Suprapubic skin (tissue), 4 donors: ENCODE data around the gene YKT6.

Experiments used
- CTCF ChIP-seq, 2 donors: fragments of 200-600 bp in 1 of 2; fragments of 450-650 bp in 1 of 2; sonication (generic) in 1 of 2; IDR thresholded peaks; one replicate each; pipeline ENCODE4 v1.5.1; 2016 to 2019; ENCODE audit warnings: antibody characterized with exemption in 2 of 2, mild to moderate bottlenecking in 1 of 2, moderate library complexity in 1 of 2
- EP300 ChIP-seq: sonication (generic); formaldehyde crosslinking; IDR thresholded peaks from one replicate; pipeline ENCODE4 v1.6.1; 2017; ENCODE audit warnings: antibody characterized with exemption
- POLR2A ChIP-seq, 2 donors: fragments of 450-650 bp; IDR thresholded peaks; one replicate each; pipeline ENCODE4 v1.6.1; 2017; ENCODE audit warnings: antibody characterized with exemption in 2 of 2, mild to moderate bottlenecking in 2 of 2, moderate library complexity in 2 of 2
- POLR2AphosphoS5 ChIP-seq, 3 donors: sonication (generic); formaldehyde crosslinking; IDR thresholded peaks; one replicate each; pipeline ENCODE4 v1.6.1; 2017; ENCODE audit warnings: antibody characterized with exemption in 3 of 3

- no peak for TF ChIP-seq POLR2AphosphoS5 (IDR thresholded peaks at IDR 0.05)
- TF ChIP-seq CTCF (IDR thresholded peaks at IDR 0.05), result no peak
- no peak for TF ChIP-seq EP300
- no peak for TF ChIP-seq POLR2A (IDR thresholded peaks at IDR 0.05)
Observed at GRCh38 chr7:44216019-44216418, 15.2 kb downstream of the YKT6 start.
